Breast epithelium (tissue), 4 donors: ENCODE results near the gene SF3B1. TPM values are rescaled to one million over a fixed set of nuclear protein-coding genes. Genes with fewer than 3 reads are reported as not detected.
"Not testable (repeated sequence)": the region's sequence is repeated elsewhere in the genome, so short reads cannot be mapped to it uniquely, and the experiment has no call there.

Experiments
- DNase-seq, 2 donors: peaks; one replicate each; pipeline ENCODE4 v3.0.0-alpha.2; 2019; ENCODE audit warnings: low spot score in 2 of 2
- H3K27ac ChIP-seq, 2 donors: fragments of 200-600 bp; sonication (generic) in 1 of 2; one replicate each; pipeline ENCODE4 v1.5.1; 2016 to 2019; ENCODE audit warnings: mild to moderate bottlenecking in 1 of 2
- H3K27me3 ChIP-seq, 2 donors: fragments of 200-600 bp; sonication (generic) in 1 of 2; one replicate each; pipeline versions ENCODE4 v1.5.1 to v1.6.0; 2017 to 2019; ENCODE audit warnings: control low read depth in 1 of 2, mild to moderate bottlenecking in 1 of 2
- H3K36me3 ChIP-seq: fragments of 200-600 bp; one replicate; pipeline ENCODE4 v1.5.1; 2019
- H3K4me1 ChIP-seq, 2 donors: fragments of 200-600 bp; sonication (generic); one replicate each; pipeline ENCODE4 v1.5.1; 2016 to 2019; ENCODE audit warnings: control low read depth in 1 of 2
- H3K4me3 ChIP-seq, 3 donors: fragments of 200-600 bp; sonication (generic); 1 replicate in 2 of 3; 2 replicates in 1 of 3; pipeline ENCODE4 v1.5.1; 2016 to 2019; ENCODE audit warnings: mild to moderate bottlenecking in 3 of 3, moderate library complexity in 2 of 3
- H3K9me3 ChIP-seq, 2 donors: fragments of 200-600 bp; sonication (generic) in 1 of 2; one replicate each; pipeline ENCODE4 v1.5.1; 2016 to 2019; ENCODE audit warnings: control low read depth in 1 of 2
- POLR2A ChIP-seq: fragments of 450-650 bp; IDR thresholded peaks from one replicate; pipeline ENCODE4 v1.6.1; 2016; ENCODE audit warnings: antibody characterized with exemption, mild to moderate bottlenecking, moderate library complexity
- POLR2AphosphoS5 ChIP-seq, 3 donors: sonication (generic); formaldehyde crosslinking; IDR thresholded peaks; one replicate each; pipeline ENCODE4 v1.6.1; 2017; ENCODE audit warnings: antibody characterized with exemption in 3 of 3
- intact Hi-C: fragments of 100-400 bp; cut with DNase I; formaldehyde crosslinking; loops from one replicate; pipeline ENCODE4 v1.15.1; 2023; ENCODE audit warnings: low total_unique reads
- total RNA-seq, 3 donors: library from RNA; depleted of rRNA; stranded (reverse); fragments of >200 nt; gene quantifications; one replicate each; pipeline ENCODE4 v1.1.0, GENCODE V29; 2016
- TF ChIP-seq, protein P1 (sequence below), 3 donors: fragments of 450-650 bp; IDR thresholded peaks; one replicate each; pipeline ENCODE4 v1.5.1; 2016 to 2017; ENCODE audit warnings: antibody characterized with exemption in 3 of 3, mild to moderate bottlenecking in 3 of 3, moderate library complexity in 3 of 3

The SF3B1 gene
- total RNA-seq, 3 donors from 2014 or later: 403 to 552 (median 415) TPM

GRCh38 chr2:197378494-197379307, 56.1 kb downstream of the SF3B1 start:
- H3K27me3 ChIP-seq: no peaks in the 10 kb centered on the region
- TF ChIP-seq POLR2AphosphoS5 (IDR thresholded peaks at IDR 0.05): no peak
- TF ChIP-seq, protein P1, sequence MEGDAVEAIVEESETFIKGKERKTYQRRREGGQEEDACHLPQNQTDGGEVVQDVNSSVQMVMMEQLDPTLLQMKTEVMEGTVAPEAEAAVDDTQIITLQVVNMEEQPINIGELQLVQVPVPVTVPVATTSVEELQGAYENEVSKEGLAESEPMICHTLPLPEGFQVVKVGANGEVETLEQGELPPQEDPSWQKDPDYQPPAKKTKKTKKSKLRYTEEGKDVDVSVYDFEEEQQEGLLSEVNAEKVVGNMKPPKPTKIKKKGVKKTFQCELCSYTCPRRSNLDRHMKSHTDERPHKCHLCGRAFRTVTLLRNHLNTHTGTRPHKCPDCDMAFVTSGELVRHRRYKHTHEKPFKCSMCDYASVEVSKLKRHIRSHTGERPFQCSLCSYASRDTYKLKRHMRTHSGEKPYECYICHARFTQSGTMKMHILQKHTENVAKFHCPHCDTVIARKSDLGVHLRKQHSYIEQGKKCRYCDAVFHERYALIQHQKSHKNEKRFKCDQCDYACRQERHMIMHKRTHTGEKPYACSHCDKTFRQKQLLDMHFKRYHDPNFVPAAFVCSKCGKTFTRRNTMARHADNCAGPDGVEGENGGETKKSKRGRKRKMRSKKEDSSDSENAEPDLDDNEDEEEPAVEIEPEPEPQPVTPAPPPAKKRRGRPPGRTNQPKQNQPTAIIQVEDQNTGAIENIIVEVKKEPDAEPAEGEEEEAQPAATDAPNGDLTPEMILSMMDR (IDR thresholded peaks at IDR 0.05): peak; percentile 73 to 81 (median 79)
- H3K27ac ChIP-seq: no peak overlapping the region
- DNase-seq: no peak
- no peaks in the 10 kb centered on the region for H3K4me1 ChIP-seq
- peak overlapping the region in 1 of 3 donors; percentile 12 for H3K4me3 ChIP-seq
- no peaks in the 10 kb centered on the region for H3K9me3 ChIP-seq
- intact Hi-C loops: no loop called here
- no peaks in the 10 kb centered on the region for H3K36me3 ChIP-seq

GRCh38 chr2:197378086-197378485, 56.7 kb downstream of the SF3B1 start:
- TF ChIP-seq, protein P1 (IDR thresholded peaks at IDR 0.05): no peak
- TF ChIP-seq POLR2AphosphoS5 (IDR thresholded peaks at IDR 0.05) (no peak), POLR2A (no peak)
- intact Hi-C loops: no loop called here
- no peak for DNase-seq
- H3K27me3 ChIP-seq: no peaks in the 10 kb centered on the region
- no peaks in the 10 kb centered on the region for H3K9me3 ChIP-seq
- H3K4me1 ChIP-seq: no peaks in the 10 kb centered on the region
- H3K27ac ChIP-seq: no peak overlapping the region
- no peaks in the 10 kb centered on the region for H3K36me3 ChIP-seq
- no peak overlapping the region for H3K4me3 ChIP-seq

GRCh38 chr2:197377670-197378069, 57.2 kb downstream of the SF3B1 start:
- Histone ChIP-seq H3K4me3 (no peak overlapping the region), H3K27ac (no peak overlapping the region), H3K4me1 (no peaks in the 10 kb centered on the region), H3K27me3 (no peaks in the 10 kb centered on the region), H3K9me3 (no peaks in the 10 kb centered on the region), H3K36me3 (no peaks in the 10 kb centered on the region)
- intact Hi-C loops: no loop called here
- no peak for DNase-seq
- TF ChIP-seq POLR2AphosphoS5 (IDR thresholded peaks at IDR 0.05) (no peak), POLR2A (no peak)
- TF ChIP-seq, protein P1 (IDR thresholded peaks at IDR 0.05): no peak

DNA sequence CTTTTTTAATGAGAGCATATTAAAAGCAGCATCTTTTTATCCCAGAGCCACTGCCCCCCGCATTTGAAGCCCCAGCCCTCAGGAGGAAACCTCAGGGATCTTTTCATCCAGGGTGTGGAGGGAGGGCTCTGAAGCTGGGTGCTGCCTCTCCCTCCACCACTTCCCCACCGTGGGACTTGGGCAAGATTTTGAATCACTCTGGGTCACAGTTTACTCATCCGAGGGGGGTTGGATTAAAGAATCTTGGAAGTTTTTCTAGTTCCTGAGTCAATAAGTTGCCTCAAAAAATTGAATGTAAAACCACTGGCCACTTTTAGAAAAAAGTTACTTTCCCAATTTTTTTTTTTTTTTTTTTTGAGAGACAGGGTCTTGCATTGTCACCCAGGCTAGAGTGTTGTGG, 62.2 kb downstream of the SF3B1 start:
- Histone ChIP-seq H3K9me3 (no peaks in the 10 kb centered on the region), H3K27ac (no peak overlapping the region), H3K4me1 (no peaks in the 10 kb centered on the region), H3K27me3 (no peaks in the 10 kb centered on the region), H3K4me3 (no peak overlapping the region), H3K36me3 (no peaks in the 10 kb centered on the region)
- DNase-seq: no peak
- intact Hi-C loops: no loop called here
- no peak for TF ChIP-seq POLR2AphosphoS5 (IDR thresholded peaks at IDR 0.05)
- TF ChIP-seq POLR2A: no peak
- TF ChIP-seq, protein P1 (IDR thresholded peaks at IDR 0.05): no peak

DNA sequence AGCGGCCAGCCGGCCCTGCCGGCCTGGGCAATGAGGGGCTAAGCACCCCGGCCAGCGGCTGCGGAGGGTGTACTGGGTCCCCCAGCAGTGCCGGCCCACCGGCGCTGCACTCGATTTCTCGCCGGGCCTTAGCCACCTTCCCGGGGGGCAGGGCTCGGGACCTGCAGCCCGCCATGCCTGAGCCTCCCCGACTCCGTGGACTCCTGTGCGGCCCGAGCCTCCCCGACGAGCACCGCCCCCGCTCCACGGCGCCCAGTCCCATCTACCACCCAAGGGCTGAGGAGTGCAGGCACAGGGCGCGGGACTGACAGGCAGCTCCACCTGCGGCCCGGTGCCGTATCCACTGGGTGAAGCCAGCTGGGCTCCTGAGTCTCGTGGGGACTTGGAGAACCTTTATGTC, 64.2 kb downstream of the SF3B1 start:
- H3K27me3 ChIP-seq, H3K27ac ChIP-seq, H3K4me3 ChIP-seq, H3K4me1 ChIP-seq, H3K36me3 ChIP-seq, H3K9me3 ChIP-seq, DNase-seq, intact Hi-C loops: not testable (repeated sequence)
